Osteoblast (primary cell): Measurements from ENCODE around the gene RGS12. TPM values are rescaled to one million over a fixed set of nuclear protein-coding genes. Genes with fewer than 3 reads are reported as not detected.

ENCODE experiments used
- DNase-seq: peaks from one replicate; pipeline ENCODE4 v3.0.0; 2011; ENCODE audit warnings: low spot score, mixed read lengths; ENCODE audit not compliant: insufficient read length; ENCODE audit errors: missing footprints
- H2AFZ ChIP-seq: 2 replicates; pipeline ENCODE4 v1.6.0; 2011; ENCODE audit warnings: mild to moderate bottlenecking, low read length
- H3K27ac ChIP-seq: 2 replicates; pipeline ENCODE4 v1.5.1; 2011; ENCODE audit warnings: mild to moderate bottlenecking, low read depth, low read length, moderate library complexity
- H3K27me3 ChIP-seq: 2 replicates; pipeline ENCODE4 v1.6.0; 2012; ENCODE audit warnings: mild to moderate bottlenecking, control low read depth, inconsistent platforms, low read length, moderate library complexity; ENCODE audit not compliant: insufficient read depth
- H3K36me3 ChIP-seq: 2 replicates; pipeline ENCODE4 v1.5.1; 2011; ENCODE audit warnings: mild to moderate bottlenecking, low read length, control low read depth, moderate library complexity; ENCODE audit not compliant: insufficient read depth
- H3K4me1 ChIP-seq: 2 replicates; pipeline ENCODE4 v1.5.1; 2011; ENCODE audit warnings: mild to moderate bottlenecking, low read length, control low read depth, moderate library complexity; ENCODE audit not compliant: insufficient read depth
- H3K4me2 ChIP-seq: 2 replicates; pipeline ENCODE4 v1.6.0; 2011; ENCODE audit warnings: mild to moderate bottlenecking, low read length; ENCODE audit not compliant: insufficient read depth
- H3K4me3 ChIP-seq: fragments of 200-600 bp; sonication (generic); 3 replicates; pipeline ENCODE4 v1.5.1; 2012; ENCODE audit warnings: mild to moderate bottlenecking, low read length, inconsistent platforms; ENCODE audit not compliant: insufficient read depth
- H3K79me2 ChIP-seq: 2 replicates; pipeline ENCODE4 v1.6.0; 2012; ENCODE audit warnings: mild to moderate bottlenecking, low read length, control low read depth, inconsistent platforms; ENCODE audit not compliant: insufficient read depth
- H3K9me3 ChIP-seq: 2 replicates; pipeline ENCODE4 v1.5.1; 2011; ENCODE audit warnings: low read depth, low read length, control low read depth
- H4K20me1 ChIP-seq: 2 replicates; pipeline ENCODE4 v1.6.0; 2012; ENCODE audit warnings: mild to moderate bottlenecking, low read length, control low read depth; ENCODE audit not compliant: insufficient read depth
- CTCF ChIP-seq: IDR thresholded peaks from 2 replicates; pipeline ENCODE4 v1.5.1; 2011; ENCODE audit warnings: mild to moderate bottlenecking, low read depth, low read length, moderate library complexity; ENCODE audit errors: extremely low read depth
- total RNA-seq: library from RNA; depleted of rRNA; stranded (reverse); fragments of >200 nt; gene quantifications from 2 replicates; pipeline ENCODE4 v1.2.3, GENCODE V29; 2012

Gene RGS12
- total RNA-seq, 1 donor, result 61.2 TPM

GRCh38 chr4:3287271-3287971 is 5.4 kb upstream of the RGS12 start:
- Histone ChIP-seq H2AFZ (no peak overlapping the region), H3K4me2 (no peak overlapping the region), H3K79me2 (no peaks in the 10 kb centered on the region), H3K9me3 (no peaks in the 10 kb centered on the region), H4K20me1 (no peaks in the 10 kb centered on the region), H3K4me3 (no peak overlapping the region), H3K27ac (no peak overlapping the region), H3K36me3 (no peaks in the 10 kb centered on the region), H3K4me1 (peaks cover 20% of the 10 kb centered on the region), H3K27me3 (peaks cover 20% of the 10 kb centered on the region)
- DNase-seq, result peak; percentile 72
- TF ChIP-seq CTCF, result no peak

- Histone ChIP-seq H3K27ac (no peak overlapping the region), H3K27me3 (peaks cover 18% of the 10 kb centered on the region), H4K20me1 (no peaks in the 10 kb centered on the region), H3K9me3 (no peaks in the 10 kb centered on the region), H3K36me3 (no peaks in the 10 kb centered on the region), H3K4me3 (no peak overlapping the region), H3K79me2 (no peaks in the 10 kb centered on the region), H3K4me2 (no peak overlapping the region), H3K4me1 (peaks cover 20% of the 10 kb centered on the region), H2AFZ (no peak overlapping the region)
- TF ChIP-seq CTCF, result no peak
- DNase-seq, result peak; percentile 39
Observed at GRCh38 chr4:3287972-3288570, 4.8 kb upstream of the RGS12 start.

- Histone ChIP-seq H3K4me2 (no peak overlapping the region), H3K27me3 (peaks cover 16% of the 10 kb centered on the region), H3K36me3 (no peaks in the 10 kb centered on the region), H3K27ac (no peak overlapping the region), H2AFZ (no peak overlapping the region), H3K79me2 (peaks cover 4% of the 10 kb centered on the region), H4K20me1 (no peaks in the 10 kb centered on the region), H3K9me3 (no peaks in the 10 kb centered on the region), H3K4me1 (peaks cover 22% of the 10 kb centered on the region), H3K4me3 (no peak overlapping the region)
- DNase-seq, result peak; percentile 48
- TF ChIP-seq CTCF, result no peak
Observed at GRCh38 chr4:3288571-3289094, 4.2 kb upstream of the RGS12 start.

- Histone ChIP-seq H3K79me2 (peaks cover 20% of the 10 kb centered on the region), H4K20me1 (no peaks in the 10 kb centered on the region), H3K36me3 (no peaks in the 10 kb centered on the region), H3K4me3 (no peak overlapping the region), H3K27ac (no peak overlapping the region), H3K9me3 (no peaks in the 10 kb centered on the region), H3K27me3 (peaks cover 16% of the 10 kb centered on the region), H3K4me1 (peaks cover 28% of the 10 kb centered on the region), H2AFZ (no peak overlapping the region), H3K4me2 (no peak overlapping the region)
- TF ChIP-seq CTCF, result no peak
- DNase-seq, result no peak
Observed at GRCh38 chr4:3290476-3290875, 2.3 kb upstream of the RGS12 start.
